Right lobe of liver (tissue), 6 donors: ENCODE data around the gene USP2. TPM values are rescaled to one million over a fixed set of nuclear protein-coding genes. Genes with fewer than 3 reads are reported as not detected.

Source experiments
- ATAC-seq, 4 donors: fragments of 200-7000 bp; cut with Tn5 transposase; one replicate each; pipeline ENCODE4 v1.9.1; 2020; ENCODE audit warnings: mild to moderate bottlenecking in 4 of 4, moderate library complexity in 4 of 4
- DNase-seq, 3 donors: peaks; one replicate each; pipeline ENCODE4 v3.0.0-alpha.2; 2020
- H3K27ac ChIP-seq, 3 donors: fragments of 200-600 bp; one replicate each; pipeline ENCODE4 v1.8.0; 2022
- H3K27me3 ChIP-seq, 2 donors: fragments of 200-600 bp; one replicate each; pipeline ENCODE4 v1.8.0; 2022
- H3K36me3 ChIP-seq, 4 donors: fragments of 200-600 bp; sonication (generic) in 1 of 4; one replicate each; pipeline versions ENCODE4 v1.5.1 to v1.8.0; 2017 to 2022; ENCODE audit warnings: control low read depth in 1 of 4
- H3K4me1 ChIP-seq, 4 donors: fragments of 200-600 bp; sonication (generic) in 1 of 4; one replicate each; pipeline versions ENCODE4 v1.5.1 to v1.8.0; 2017 to 2022; ENCODE audit warnings: control low read depth in 1 of 4
- H3K4me3 ChIP-seq, 3 donors: fragments of 200-600 bp; one replicate each; pipeline ENCODE4 v1.8.0; 2022
- H3K9me3 ChIP-seq, 4 donors: fragments of 200-600 bp; sonication (generic) in 1 of 4; one replicate each; pipeline versions ENCODE4 v1.5.1 to v1.8.0; 2017 to 2022; ENCODE audit warnings: control low read depth in 1 of 4
- POLR2A ChIP-seq: fragments of 450-650 bp; IDR thresholded peaks from one replicate; pipeline ENCODE4 v1.6.1; 2017; ENCODE audit warnings: antibody characterized with exemption, mild to moderate bottlenecking
- WGBS: methylation state at CpG from one replicate; pipeline ENCODE4 v1.1.6; 2018; ENCODE audit warnings: low coverage, low lambda C conversion rate; ENCODE audit not compliant: insufficient coverage; ENCODE audit errors: missing lambda C conversion rate; 5-methylcytosine and 5-hydroxymethylcytosine counted together
- intact Hi-C, 2 donors: fragments of 100-400 bp; cut with DNase I; formaldehyde crosslinking; loops; one replicate each; pipeline versions ENCODE4 v1.11.2 to v1.14.1; 2022
- total RNA-seq, 6 experiments: library from RNA; depleted of rRNA in 2 of 6; stranded (reverse); fragments of >200 nt in 2 of 6; fragmentation: NEBNext Ultra II Directional in 3 of 6; extraction: Animal tissue kit (Norgen Biotek cat#: 25700) in 3 of 6; gene quantifications; one replicate each; pipeline versions ENCODE4 v1.1.0 to v1.2.4, GENCODE V29; 2016 to 2023
- TF ChIP-seq, protein P1 (sequence below), 4 donors: fragments of 200-600 bp in 3 of 4; fragments of 450-650 bp in 1 of 4; IDR thresholded peaks; one replicate each; pipeline versions ENCODE4 v1.5.1 to v1.8.0; 2016 to 2022; ENCODE audit warnings: antibody characterized with exemption in 4 of 4, mild to moderate bottlenecking in 2 of 4
- donor health status: DM: no; HTN: yes; CAD: no.
- donor health status: DM: no; HTN: no; CAD: no.
- donor health status: DM: no; HTN: no; CAD: no.
- donor health status: DM: no; HTN: yes; CAD: no.
- donor health status: DM: no; HTN: yes; CAD: no.

USP2 gene
- total RNA-seq, 6 experiments from 2014 or later, result 1.3 to 25.9 (median 4.6) TPM

DNA sequence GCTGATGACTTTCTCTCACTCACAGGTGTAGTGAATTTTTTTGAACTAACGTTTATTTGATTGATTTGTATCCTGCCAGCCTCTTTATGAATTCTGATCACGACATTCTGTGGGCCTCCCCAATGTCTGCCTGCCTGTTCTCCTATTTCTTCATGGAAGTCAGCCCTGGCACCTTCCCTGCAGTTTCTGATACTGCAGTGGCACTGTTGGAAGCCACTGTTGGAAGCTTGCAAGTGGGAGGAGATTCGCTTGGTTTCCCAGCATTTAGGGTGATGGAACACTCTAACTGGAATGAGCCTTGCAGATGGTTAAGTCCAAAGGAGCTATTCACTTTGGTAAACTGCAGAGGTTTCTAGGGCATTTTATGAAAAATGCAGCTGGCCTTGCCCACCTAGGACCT is 42.8 kb upstream of the USP2 start:
- Histone ChIP-seq H3K9me3 (no peaks in the 10 kb centered on the region), H3K27ac (no peak overlapping the region), H3K4me3 (no peak overlapping the region), H3K4me1 (no peaks in the 10 kb centered on the region), H3K27me3 (no peaks in the 10 kb centered on the region), H3K36me3 (no peaks in the 10 kb centered on the region)
- 75% methylated on average over 2 of the region's 3 CpGs for WGBS
- ATAC-seq (no peak), DNase-seq (no peak)
- TF ChIP-seq POLR2A, result no peak
- TF ChIP-seq, protein P1, sequence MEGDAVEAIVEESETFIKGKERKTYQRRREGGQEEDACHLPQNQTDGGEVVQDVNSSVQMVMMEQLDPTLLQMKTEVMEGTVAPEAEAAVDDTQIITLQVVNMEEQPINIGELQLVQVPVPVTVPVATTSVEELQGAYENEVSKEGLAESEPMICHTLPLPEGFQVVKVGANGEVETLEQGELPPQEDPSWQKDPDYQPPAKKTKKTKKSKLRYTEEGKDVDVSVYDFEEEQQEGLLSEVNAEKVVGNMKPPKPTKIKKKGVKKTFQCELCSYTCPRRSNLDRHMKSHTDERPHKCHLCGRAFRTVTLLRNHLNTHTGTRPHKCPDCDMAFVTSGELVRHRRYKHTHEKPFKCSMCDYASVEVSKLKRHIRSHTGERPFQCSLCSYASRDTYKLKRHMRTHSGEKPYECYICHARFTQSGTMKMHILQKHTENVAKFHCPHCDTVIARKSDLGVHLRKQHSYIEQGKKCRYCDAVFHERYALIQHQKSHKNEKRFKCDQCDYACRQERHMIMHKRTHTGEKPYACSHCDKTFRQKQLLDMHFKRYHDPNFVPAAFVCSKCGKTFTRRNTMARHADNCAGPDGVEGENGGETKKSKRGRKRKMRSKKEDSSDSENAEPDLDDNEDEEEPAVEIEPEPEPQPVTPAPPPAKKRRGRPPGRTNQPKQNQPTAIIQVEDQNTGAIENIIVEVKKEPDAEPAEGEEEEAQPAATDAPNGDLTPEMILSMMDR (IDR thresholded peaks at IDR 0.05), result no peak
- intact Hi-C loops, result no loop called here

DNA sequence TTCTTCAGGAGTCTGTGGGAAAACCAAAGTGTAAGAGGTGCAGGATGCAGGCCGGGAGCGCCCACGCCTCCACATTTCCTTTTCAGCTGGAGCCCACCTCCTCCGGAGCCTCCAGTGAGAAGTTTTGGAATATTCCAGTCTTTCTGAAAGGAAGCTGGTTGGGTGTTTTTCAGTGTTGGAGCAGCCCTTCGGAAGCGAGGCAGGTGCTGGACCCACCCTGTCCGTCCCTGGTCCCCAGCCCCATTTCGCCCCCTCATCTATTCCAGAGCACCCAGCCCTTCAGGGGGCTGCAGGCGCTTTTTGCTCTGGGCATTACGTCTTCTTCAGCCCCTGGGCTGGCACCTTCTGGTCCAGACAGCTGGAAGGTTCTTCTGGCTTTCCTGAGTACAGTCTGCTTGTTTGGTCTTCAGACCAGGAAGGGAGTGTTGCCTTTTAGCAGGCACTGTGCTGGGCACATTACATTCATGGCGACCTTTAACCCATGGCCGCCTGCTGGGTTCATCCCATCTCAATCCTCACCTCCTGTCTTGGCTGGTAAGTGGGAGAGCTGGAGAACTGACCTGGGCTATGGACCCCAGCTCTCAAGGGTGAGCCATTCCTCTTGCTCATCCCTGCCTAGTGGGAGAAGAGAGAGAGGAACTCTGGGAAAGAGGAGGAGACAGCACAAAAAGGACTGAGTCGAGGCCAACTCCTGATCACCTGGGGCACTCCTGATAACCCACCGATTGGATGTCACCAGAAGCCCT is 42.2 kb upstream of the USP2 start:
- DNase-seq, result no peak
- Histone ChIP-seq H3K36me3 (no peaks in the 10 kb centered on the region), H3K27me3 (no peaks in the 10 kb centered on the region), H3K4me1 (no peaks in the 10 kb centered on the region), H3K9me3 (no peaks in the 10 kb centered on the region), H3K4me3 (no peak overlapping the region), H3K27ac (no peak overlapping the region)
- no peak for TF ChIP-seq POLR2A
- TF ChIP-seq, protein P1 (IDR thresholded peaks at IDR 0.05), result no peak
- ATAC-seq, result no peak
- intact Hi-C loops, result no loop called here
- 21% methylated on average over 5 of the region's 14 CpGs for WGBS

DNA sequence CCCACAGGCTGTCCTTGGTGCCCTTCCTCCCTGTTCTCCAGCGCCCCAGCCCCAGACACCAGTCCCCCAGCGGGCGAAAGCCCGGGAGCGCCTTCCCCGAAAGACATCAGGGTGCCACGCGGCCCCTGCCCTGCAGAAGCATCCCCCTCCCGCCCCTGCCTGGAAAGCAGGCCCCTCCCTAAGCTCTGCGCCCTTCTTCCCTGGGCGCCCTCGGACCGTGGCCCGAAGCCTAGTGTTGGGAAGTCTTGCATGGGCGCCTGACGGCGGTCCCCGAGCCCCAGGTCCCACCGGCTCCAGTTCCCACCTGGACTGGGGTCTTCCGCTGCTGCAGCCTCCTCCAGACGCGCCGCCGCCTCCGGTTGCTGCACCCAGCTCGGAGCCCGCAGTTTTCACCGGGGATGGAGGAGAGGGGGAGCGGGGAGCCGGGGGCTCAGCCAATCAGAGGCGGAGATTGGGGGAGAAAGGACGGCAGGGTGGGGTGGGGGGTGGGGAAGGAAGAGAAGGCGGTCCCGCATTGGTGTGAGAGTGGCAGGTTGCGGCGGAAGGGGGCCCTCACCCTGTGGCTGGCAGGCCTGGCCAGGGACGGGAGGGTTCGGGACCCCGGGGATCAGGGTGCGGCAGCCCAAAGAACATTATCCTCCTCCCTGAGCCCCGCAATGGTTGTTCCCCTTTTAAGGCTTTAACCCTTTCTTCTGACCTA is 41.5 kb upstream of the USP2 start, which contains the start of gene THY1:
Gene THY1, minus strand, starts transcription at position 364 of the 700 bp plus-strand sequence. CDS start 2,267 bp downstream, outside the sequence.
- ATAC-seq (peak in 1 of 4 donors; percentile 14), DNase-seq (no peak)
- H3K27me3 ChIP-seq, result no peaks in the 10 kb centered on the region
- intact Hi-C loops, result no loop called here
- no peak for TF ChIP-seq POLR2A
- TF ChIP-seq, protein P1 (IDR thresholded peaks at IDR 0.05), result no peak
- no peaks in the 10 kb centered on the region for H3K4me1 ChIP-seq
- H3K4me3 ChIP-seq, result peak within 1 kb of the TSS in 2 of 3 donors; percentile 9 to 21
- WGBS, result 8% methylated on average over 16 of the region's 41 CpGs
- H3K27ac ChIP-seq, result no peak within 1 kb of the TSS
- H3K36me3 ChIP-seq, result no peaks in the 10 kb centered on the region
- no peaks in the 10 kb centered on the region for H3K9me3 ChIP-seq

DNA sequence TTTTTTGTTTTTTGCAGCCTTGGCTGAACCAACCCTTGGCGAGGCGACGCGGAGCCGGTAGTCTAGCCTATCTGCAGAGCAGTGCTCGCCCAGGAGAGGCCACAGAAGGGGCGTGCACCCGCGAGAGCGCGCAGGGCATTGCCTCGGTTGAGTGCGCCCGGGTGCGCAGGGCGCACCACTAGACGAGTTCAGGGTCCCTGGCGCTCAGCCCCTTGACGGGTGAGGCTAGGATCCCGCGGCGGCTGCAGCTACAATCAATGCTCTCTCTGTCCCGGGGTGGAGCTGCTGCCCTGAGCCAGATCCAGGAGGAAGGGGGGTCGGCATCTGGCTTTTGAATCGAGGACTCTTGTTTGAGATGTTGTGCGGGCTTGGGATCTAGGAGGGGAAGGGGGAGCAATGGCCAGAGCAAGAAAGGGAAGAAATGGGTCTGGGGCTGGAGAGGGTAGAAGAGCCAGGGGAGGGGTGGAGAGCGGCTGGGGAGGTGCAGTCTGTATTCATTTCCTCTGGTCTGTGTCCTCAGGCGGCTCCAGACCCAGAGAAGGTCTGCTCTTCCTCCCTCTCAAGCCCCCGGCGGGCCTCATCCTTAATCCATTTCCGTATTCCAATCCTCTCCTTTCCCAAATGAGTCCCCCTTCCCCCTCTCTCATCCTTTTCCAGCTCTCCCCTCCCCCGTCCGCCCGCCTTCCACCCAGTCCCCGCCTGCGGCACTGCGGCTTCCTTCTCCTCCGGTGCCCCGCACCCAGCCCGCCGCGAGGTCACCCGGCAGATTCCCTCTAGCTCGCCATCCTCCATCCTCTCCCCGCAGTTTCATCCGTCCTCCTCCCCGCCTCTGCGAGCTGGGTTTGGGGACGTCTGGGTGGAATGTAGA is 40.7 kb upstream of the USP2 start:
- Histone ChIP-seq H3K27me3 (no peaks in the 10 kb centered on the region), H3K9me3 (no peaks in the 10 kb centered on the region), H3K4me3 (peak overlapping the region in 2 of 3 donors; percentile 9 to 21), H3K27ac (no peak overlapping the region), H3K4me1 (no peaks in the 10 kb centered on the region), H3K36me3 (no peaks in the 10 kb centered on the region)
- TF ChIP-seq, protein P1 (IDR thresholded peaks at IDR 0.05), result no peak
- 1% methylated on average over 23 of the region's 49 CpGs for WGBS
- no peak for DNase-seq
- intact Hi-C loops, result no loop called here
- ATAC-seq, result peak in 2 of 4 donors; percentile 29 to 35
